Psoas muscle (tissue), 8 donors: ENCODE data around the gene KCNC3. TPM values are rescaled to one million over a fixed set of nuclear protein-coding genes. Genes with fewer than 3 reads are reported as not detected.

Source experiments
- ATAC-seq, 4 donors: fragments of 200-7000 bp; cut with Tn5 transposase; one replicate each; pipeline ENCODE4 v1.9.1; 2020; ENCODE audit warnings: moderate library complexity in 3 of 4, mild to moderate bottlenecking in 2 of 4
- DNase-seq, 2 donors: peaks; one replicate each; pipeline ENCODE4 v3.0.0-alpha.2; 2020
- H3K27ac ChIP-seq: fragments of 200-600 bp; one replicate; pipeline ENCODE4 v1.8.0; 2022
- H3K27me3 ChIP-seq, 3 donors: fragments of 200-600 bp in 1 of 3; one replicate each; pipeline versions ENCODE4 v1.6.1 to v1.8.0; 2013 to 2022; ENCODE audit warnings: low read length in 2 of 3, mild to moderate bottlenecking in 2 of 3, moderate library complexity in 1 of 3; ENCODE audit not compliant: insufficient read depth in 3 of 3
- H3K36me3 ChIP-seq, 2 donors: fragments of 200-600 bp in 1 of 2; one replicate each; pipeline versions ENCODE4 v1.6.1 to v1.8.0; 2013 to 2022; ENCODE audit warnings: low read depth in 1 of 2, mild to moderate bottlenecking in 1 of 2, moderate library complexity in 1 of 2; ENCODE audit not compliant: insufficient read depth in 1 of 2
- H3K4me1 ChIP-seq: fragments of 200-600 bp; one replicate; pipeline ENCODE4 v1.8.0; 2022
- H3K4me3 ChIP-seq: fragments of 200-600 bp; one replicate; pipeline ENCODE4 v1.8.0; 2022; ENCODE audit warnings: mild to moderate bottlenecking
- H3K9me3 ChIP-seq: fragments of 200-600 bp; one replicate; pipeline ENCODE4 v1.8.0; 2022
- CTCF ChIP-seq: fragments of 200-600 bp; IDR thresholded peaks from one replicate; pipeline ENCODE4 v1.8.0; 2022; ENCODE audit warnings: antibody characterized with exemption
- WGBS, 3 donors: extraction: QIAGEN DNeasy Blood & Tissue Kit; methylation state at CpG; one replicate each; pipeline versions ENCODE4 v1.1.6 to v1.1.7; 2013; 5-methylcytosine and 5-hydroxymethylcytosine counted together
- intact Hi-C, 2 donors: fragments of 100-400 bp; cut with DNase I; formaldehyde crosslinking; loops; one replicate each; pipeline versions ENCODE4 v1.11.0 to v1.14.2; 2022
- polyA plus RNA-seq, 3 donors: library from polyadenylated mRNA; stranded (reverse); fragments of 200-250 nt; gene quantifications; one replicate each; pipeline ENCODE4 v1.2.3, GENCODE V29; 2013
- total RNA-seq, 4 donors: library from RNA; stranded (reverse); fragmentation: NEBNext Ultra II Directional in 2 of 4; extraction: Animal tissue kit (Norgen Biotek cat#: 25700) in 2 of 4; gene quantifications; one replicate each; pipeline versions ENCODE4 v1.2.1 to v1.2.4, GENCODE V29; 2021 to 2023
- donor health status: healthy with polysubstance abuse.
- donor health status: DM: no; HTN: no; CAD: no; lungs with moderate emphysema.
- donor health status: Bipolar disorder and iron deficiency.
- donor health status: healthy.
- donor health status: DM: yes; HTN: yes; CAD: no.
- donor health status: DM: no; HTN: no; CAD: no.
- donor health status: DM: no; HTN: no; CAD: no.
- donor health status: DM: yes; HTN: yes; CAD: no.

KCNC3 gene
- total and polyA plus RNA-seq, 7 donors = 0.10 to 2.4 (median 1.0) TPM

DNA sequence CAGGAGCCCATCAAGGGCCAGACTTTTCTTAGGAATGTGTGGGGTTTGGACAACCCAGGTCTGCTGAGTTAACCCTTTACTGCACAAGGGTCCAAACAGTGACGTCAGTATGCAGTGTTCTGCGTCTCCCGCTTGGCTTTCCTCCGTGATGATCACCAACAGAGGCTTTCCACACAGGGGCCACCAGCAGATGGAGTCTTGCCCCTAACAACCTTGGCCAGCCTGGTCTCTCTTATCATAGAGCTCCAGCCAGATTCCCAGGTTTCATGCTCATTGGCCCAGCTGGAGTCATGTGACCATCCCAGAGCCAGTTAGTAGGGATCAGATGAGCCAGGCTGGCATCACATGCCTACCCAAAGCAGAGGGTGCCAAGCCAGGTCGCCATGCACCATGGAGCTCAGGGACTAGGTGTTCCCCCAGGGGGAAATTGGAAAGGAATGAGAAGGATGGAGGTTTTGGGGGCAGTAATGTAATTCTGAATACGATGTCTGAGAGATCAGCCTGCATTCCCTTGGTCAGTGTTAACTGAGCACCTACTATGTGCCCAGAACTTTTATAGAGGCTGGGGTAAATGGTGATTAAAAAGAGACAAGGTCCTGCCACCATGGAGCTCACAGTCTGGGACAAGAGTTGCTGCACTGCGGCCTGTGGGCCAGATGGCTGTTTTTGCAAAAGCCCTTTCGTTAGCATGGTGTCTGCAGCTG is 64.5 kb downstream of the KCNC3 start:
- Histone ChIP-seq H3K36me3 (peaks cover 0 to 82% of the 10 kb centered on the region in 2 donors), H3K27ac (no peak overlapping the region), H3K9me3 (no peaks in the 10 kb centered on the region), H3K4me1 (no peaks in the 10 kb centered on the region), H3K27me3 (no peaks in the 10 kb centered on the region), H3K4me3 (no peak overlapping the region)
- 75 to 85% (median 82%) methylated on average over 8 of the region's 8 CpGs for WGBS, 3 donors
- no peak for TF ChIP-seq CTCF
- DNase-seq = no peak
- intact Hi-C loops = loop anchor here in 1 of 2 donors (5.0 kb wide), 1 partner anchor 43 kb away; no protein-coding TSS in a partner anchor
- ATAC-seq = peak in 1 of 4 donors; percentile 36

DNA sequence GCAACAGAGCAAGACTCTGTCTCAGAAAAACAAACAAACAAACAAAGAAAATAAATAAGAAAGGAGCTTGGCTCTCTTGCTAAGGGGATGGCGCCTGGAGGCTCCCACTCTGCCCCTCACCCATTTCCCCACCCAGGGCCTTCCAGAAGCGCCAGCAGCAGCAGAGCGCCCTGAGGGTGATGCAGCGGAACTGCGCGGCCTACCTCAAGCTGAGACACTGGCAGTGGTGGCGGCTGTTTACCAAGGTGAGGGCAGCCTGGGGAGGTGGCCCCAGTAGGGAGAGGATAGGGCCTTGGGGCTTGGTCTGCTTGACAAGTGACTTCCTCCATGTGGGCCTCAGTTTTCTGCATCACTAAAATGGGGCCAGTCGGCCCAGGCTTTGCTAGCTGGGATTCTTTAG is 66.0 kb downstream of the KCNC3 start:
- Histone ChIP-seq H3K36me3 (peaks cover 0 to 79% of the 10 kb centered on the region in 2 donors), H3K27me3 (no peaks in the 10 kb centered on the region), H3K4me1 (no peaks in the 10 kb centered on the region), H3K4me3 (no peak overlapping the region), H3K9me3 (no peaks in the 10 kb centered on the region), H3K27ac (no peak overlapping the region)
- intact Hi-C loops = loop anchor here in 1 of 2 donors (5.0 kb wide), 1 partner anchor 44 kb away; no protein-coding TSS in a partner anchor
- ATAC-seq (no peak), DNase-seq (no peak)
- WGBS, 3 donors = 96 to 100% (median 96%) methylated on average over 8 of the region's 8 CpGs
- TF ChIP-seq CTCF = no peak

Other genes starting within 250 kb of the KCNC3 start
- gene IZUMO2, start 166.1 kb downstream of the KCNC3 start, total RNA-seq = not detected
- gene IZUMO2, start 166.1 kb downstream of the KCNC3 start, polyA plus RNA-seq = not detected
- gene MYH14, start 125.8 kb downstream of the KCNC3 start, total RNA-seq = 100 to 1,000 TPM; 164 to 298 (median 192) TPM
- gene MYH14, start 125.8 kb downstream of the KCNC3 start, polyA plus RNA-seq = 100 to 1,000 TPM in 1 of 3 donors, 10 to 100 TPM in 2; 55.4 to 154 (median 93.1) TPM
- gene NAPSA, start 36.3 kb upstream of the KCNC3 start, total RNA-seq = under 1 TPM in 1 of 4 donors, not detected in 3; 0.29 TPM
- gene NAPSA, start 36.3 kb upstream of the KCNC3 start, polyA plus RNA-seq = under 1 TPM; 0.10 to 0.47 (median 0.25) TPM
- 100 to 1,000 TPM in 3 of 4 donors, 10 to 100 TPM in 1; 74.9 to 136 (median 119) TPM for gene NR1H2, start 47.1 kb upstream of the KCNC3 start, total RNA-seq
- gene NR1H2, start 47.1 kb upstream of the KCNC3 start, polyA plus RNA-seq = 100 to 1,000 TPM; 135 to 153 (median 139) TPM
- 1 to 10 TPM; 4.5 to 9.7 (median 7.2) TPM for gene POLD1, start 55.0 kb upstream of the KCNC3 start, total RNA-seq
- 1 to 10 TPM; 6.6 to 8.1 (median 6.9) TPM for gene POLD1, start 55.0 kb upstream of the KCNC3 start, polyA plus RNA-seq
- under 1 TPM in 3 of 4 donors, not detected in 1; 0.11 to 0.44 (median 0.25) TPM for gene SPIB, start 89.6 kb upstream of the KCNC3 start, total RNA-seq
- under 1 TPM in 2 of 3 donors, not detected in 1; 0.05 to 0.07 TPM for gene SPIB, start 89.6 kb upstream of the KCNC3 start, polyA plus RNA-seq
- 1,000 to 10,000 TPM in 3 of 4 donors, 100 to 1,000 TPM in 1; 699 to 1,898 (median 1,482) TPM for gene MYBPC2, start 103.5 kb upstream of the KCNC3 start, total RNA-seq
- gene MYBPC2, start 103.5 kb upstream of the KCNC3 start, polyA plus RNA-seq = 1,000 to 10,000 TPM in 1 of 3 donors, 100 to 1,000 TPM in 1, 10 to 100 TPM in 1; 65.8 to 1,123 (median 804) TPM
- gene EMC10, start 147.1 kb upstream of the KCNC3 start, total RNA-seq = 10 to 100 TPM; 32.6 to 47.5 (median 43.3) TPM
- 10 to 100 TPM; 33.1 to 37.6 (median 34.2) TPM for gene EMC10, start 147.1 kb upstream of the KCNC3 start, polyA plus RNA-seq
- gene GARIN5A, start 147.5 kb upstream of the KCNC3 start, total RNA-seq = 1 to 10 TPM; 1.2 to 5.3 (median 4.7) TPM
- gene GARIN5A, start 147.5 kb upstream of the KCNC3 start, polyA plus RNA-seq = 1 to 10 TPM; 1.3 to 2.7 (median 1.3) TPM
- gene JOSD2, start 181.8 kb upstream of the KCNC3 start, total RNA-seq = 10 to 100 TPM; 28.5 to 41.0 (median 37.4) TPM
- gene JOSD2, start 181.8 kb upstream of the KCNC3 start, polyA plus RNA-seq = 10 to 100 TPM; 51.9 to 87.2 (median 86.2) TPM
- gene ASPDH, start 184.5 kb upstream of the KCNC3 start, total RNA-seq = not detected
- not detected for gene ASPDH, start 184.5 kb upstream of the KCNC3 start, polyA plus RNA-seq
- gene LRRC4B, start 239.1 kb upstream of the KCNC3 start, total RNA-seq = 1 to 10 TPM in 1 of 4 donors, under 1 TPM in 3; 0.19 to 1.0 (median 0.31) TPM
- gene LRRC4B, start 239.1 kb upstream of the KCNC3 start, polyA plus RNA-seq = under 1 TPM; 0.04 to 0.47 (median 0.32) TPM